Nucleus accumbens (tissue), 56 donors: ENCODE data around the gene DLL3.
"Not testable (repeated sequence)": the region's sequence is repeated elsewhere in the genome, so short reads cannot be mapped to it uniquely, and the experiment has no call there.

Experiments
- DNase-seq, 56 donors: peaks; one replicate each; lab custom pipeline; 2025; lab: John Stamatoyannopoulos, UW

DLL3 gene, protein sequence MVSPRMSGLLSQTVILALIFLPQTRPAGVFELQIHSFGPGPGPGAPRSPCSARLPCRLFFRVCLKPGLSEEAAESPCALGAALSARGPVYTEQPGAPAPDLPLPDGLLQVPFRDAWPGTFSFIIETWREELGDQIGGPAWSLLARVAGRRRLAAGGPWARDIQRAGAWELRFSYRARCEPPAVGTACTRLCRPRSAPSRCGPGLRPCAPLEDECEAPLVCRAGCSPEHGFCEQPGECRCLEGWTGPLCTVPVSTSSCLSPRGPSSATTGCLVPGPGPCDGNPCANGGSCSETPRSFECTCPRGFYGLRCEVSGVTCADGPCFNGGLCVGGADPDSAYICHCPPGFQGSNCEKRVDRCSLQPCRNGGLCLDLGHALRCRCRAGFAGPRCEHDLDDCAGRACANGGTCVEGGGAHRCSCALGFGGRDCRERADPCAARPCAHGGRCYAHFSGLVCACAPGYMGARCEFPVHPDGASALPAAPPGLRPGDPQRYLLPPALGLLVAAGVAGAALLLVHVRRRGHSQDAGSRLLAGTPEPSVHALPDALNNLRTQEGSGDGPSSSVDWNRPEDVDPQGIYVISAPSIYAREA

DNA sequence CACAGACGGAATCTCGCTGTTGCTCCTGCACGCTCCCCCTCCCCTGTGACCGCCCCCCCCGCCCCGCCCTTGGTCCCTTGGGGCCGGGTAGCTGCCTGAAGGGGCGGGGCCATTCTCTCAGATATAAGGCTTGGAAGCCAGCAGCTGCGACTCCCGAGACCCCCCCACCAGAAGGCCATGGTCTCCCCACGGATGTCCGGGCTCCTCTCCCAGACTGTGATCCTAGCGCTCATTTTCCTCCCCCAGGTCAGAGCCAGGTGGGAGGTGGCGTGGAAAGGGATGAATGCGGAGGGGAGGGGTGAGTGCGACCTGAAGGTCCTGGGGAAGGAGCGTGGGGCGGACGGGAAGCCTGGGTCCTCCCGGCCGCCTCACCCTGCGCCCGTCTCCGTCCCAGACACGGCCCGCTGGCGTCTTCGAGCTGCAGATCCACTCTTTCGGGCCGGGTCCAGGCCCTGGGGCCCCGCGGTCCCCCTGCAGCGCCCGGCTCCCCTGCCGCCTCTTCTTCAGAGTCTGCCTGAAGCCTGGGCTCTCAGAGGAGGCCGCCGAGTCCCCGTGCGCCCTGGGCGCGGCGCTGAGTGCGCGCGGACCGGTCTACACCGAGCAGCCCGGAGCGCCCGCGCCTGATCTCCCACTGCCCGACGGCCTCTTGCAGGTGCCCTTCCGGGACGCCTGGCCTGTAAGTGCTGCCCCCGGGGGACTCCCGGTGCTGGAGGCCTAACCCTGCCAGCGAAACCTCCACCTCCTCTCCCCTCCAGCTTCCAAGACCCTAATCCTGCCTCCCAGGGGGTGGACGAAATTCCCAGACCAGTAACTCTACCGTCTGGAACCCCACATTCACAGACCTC, at the start of gene DLL3:
Gene DLL3 (plus strand): TSS at position 150 of the 845 bp plus-strand sequence. CDS start 28 bp downstream, at position 178.
- peak in 4 of 56 donors; percentile 3 to 43 (median 22) for DNase-seq

DNA sequence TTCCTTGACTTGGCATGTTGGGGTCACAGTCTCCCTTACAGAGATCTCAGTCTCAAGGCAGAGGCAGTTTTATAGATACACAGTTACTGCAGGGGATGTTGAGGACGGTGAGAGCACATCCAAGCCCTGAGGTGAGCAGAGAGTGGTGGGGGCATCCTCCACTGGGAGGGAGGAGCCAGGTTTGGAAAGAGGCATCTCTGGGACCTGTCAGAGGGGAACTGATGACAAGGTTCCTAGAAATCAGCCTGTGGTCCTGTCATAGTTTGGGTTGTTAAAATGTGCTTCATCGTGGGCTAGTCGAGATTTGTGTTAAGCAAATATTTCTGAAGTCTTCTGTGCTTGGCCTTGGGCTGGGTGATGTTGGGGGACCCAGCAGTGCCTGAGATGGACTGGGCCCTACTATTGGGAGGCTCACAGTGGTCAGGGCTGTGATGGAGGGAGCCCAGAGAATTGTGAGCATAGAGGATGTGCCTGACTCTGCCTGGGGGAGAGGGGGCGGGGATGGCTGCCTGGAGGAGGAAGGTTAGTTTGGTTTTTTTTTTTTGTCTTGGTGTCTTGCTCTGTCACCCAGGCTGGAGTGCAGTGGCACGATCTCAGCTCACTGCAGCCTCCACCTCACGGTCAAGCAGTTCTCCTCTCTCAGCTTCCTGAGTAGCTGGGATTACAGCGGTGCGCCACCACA, 49.5 kb upstream of the DLL3 start:
- DNase-seq: no peak

DNA sequence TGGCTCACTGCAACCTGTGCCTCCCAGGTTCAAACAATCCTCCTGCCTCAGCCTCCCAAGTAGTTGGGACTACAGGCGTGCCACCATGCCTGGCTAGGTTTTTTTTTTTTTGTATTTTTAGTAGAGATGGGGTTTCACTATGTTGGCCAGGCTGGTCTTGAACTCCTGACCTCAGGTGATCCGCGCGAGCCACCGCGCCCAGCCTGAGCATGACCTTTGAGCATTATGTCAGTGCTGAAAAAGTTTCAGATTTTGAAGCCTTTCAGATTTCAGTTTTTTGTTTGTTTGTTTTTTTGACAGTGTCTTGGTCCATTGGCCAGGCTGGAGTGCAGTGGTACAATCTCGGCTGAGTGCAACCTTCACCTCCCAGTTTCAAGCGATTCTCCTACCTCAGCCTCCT, 47.5 kb upstream of the DLL3 start:
- not testable (repeated sequence) for DNase-seq

DNA sequence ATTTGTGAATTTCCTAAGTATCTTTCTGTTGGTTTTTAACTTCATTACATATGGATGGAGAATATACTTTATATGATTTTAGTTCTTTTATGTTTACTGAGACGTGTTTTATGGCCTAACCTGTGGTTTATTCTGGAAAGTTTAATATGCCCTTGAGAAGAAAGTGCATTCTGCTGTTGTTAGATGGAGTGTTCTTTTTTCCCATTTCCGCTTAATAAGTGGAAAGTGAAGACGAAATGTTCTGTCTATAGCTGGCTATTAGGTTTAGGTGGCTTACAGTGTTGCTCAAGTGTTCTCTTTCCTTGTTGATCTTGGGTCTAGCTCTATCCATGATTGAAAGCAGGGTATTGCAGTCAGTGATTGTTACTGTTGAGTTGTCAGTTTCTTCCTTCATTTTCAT, 35.3 kb upstream of the DLL3 start:
- no peak for DNase-seq

DNA sequence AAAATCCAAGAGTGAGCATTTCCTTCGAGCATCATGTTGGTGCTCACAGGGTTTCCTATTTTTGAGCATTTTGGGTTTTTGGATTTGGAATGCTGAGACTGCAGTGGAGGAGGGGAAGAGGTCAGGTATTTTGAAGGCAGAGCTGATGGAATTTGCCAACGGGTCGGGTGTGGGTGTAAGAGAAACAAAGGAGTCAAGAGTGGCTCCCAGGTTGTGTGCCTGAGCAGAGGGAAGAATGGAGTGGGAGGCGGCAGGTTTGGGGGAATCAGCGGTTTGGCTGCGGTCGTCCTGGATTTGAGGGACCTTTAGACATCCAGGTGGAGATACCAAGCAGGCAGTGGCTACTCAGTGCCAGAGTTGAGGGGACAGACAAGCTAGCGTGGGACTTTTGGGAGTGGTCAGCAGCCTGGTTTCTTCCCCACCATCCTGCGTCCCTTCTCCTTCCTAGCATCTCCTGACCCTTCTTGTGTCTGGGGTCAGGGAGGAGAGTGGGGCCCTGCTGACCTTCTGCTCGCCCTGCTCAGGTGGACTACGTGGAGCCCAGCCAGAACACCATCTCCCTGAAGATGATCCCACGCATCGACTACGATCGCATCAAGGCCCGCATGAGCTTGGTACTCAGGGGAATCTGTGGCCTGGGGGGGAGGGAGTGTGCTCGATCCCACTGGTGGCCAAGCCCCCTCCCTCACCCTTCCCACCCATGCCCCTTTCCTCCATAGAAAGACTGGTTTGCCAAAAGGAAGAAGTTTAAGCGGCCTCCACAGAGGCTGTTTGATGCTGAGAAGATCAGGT, 32.6 kb upstream of the DLL3 start:
- DNase-seq: peak in 2 of 56 donors; percentile 5 to 6

DNA sequence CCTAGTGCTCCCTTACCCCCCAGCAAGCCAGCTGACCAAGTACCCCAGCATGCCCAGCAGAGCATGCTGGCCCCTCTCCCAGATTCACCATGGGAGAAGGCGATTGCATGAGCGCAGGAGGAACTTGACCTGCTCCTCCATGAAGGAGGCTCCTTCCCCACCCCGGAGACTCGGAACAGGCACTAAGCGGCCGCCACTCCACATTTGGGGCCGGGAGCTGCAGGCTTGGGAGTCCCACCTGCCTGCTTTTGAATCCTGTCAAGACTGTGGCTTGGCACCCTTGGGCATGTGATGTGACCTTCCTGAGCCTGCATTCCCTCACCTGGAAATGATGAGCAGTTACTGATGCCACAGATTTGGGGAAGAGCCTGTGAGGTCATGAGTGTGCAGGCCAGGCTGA, 30.8 kb upstream of the DLL3 start:
- no peak for DNase-seq

DNA sequence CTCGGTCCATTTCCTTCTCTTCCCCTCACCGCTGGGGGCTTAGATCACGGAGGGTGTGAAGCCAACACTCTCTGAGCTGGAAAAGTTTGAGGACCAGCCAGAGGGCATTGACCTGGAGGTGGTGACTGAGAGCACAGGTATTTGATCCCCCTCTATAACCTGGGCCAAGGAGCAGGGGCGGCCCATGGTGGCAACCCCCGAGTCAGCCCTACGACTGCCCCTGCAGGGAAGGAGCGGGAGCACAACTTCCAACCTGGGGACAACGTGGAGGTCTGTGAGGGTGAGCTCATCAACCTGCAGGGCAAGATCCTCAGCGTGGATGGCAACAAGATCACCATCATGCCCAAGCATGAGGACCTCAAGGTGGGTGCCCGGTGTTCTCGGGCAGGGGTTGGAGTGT, 29.7 kb upstream of the DLL3 start:
- no peak for DNase-seq

DNA sequence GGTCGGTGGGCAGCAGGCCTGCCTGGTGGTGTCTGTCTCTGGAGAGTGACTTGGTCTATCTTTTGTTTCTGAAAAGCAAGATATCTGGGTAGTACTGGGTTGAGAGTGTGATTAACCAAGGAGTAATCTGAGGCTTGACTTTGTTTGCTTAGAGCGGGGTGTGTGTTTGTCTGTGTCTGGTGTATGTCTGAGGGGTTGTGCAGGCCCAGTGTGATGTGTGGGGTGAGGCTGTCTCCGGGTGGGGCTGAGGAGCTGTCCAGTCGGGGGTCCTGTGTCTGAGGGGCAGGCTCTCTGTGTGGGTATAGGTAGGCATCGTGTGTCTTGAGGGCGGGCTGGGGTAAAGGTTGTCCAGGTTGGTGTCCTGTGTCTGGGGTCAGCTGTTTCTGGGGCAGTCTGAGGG, 29.2 kb upstream of the DLL3 start:
- DNase-seq: no peak

DNA sequence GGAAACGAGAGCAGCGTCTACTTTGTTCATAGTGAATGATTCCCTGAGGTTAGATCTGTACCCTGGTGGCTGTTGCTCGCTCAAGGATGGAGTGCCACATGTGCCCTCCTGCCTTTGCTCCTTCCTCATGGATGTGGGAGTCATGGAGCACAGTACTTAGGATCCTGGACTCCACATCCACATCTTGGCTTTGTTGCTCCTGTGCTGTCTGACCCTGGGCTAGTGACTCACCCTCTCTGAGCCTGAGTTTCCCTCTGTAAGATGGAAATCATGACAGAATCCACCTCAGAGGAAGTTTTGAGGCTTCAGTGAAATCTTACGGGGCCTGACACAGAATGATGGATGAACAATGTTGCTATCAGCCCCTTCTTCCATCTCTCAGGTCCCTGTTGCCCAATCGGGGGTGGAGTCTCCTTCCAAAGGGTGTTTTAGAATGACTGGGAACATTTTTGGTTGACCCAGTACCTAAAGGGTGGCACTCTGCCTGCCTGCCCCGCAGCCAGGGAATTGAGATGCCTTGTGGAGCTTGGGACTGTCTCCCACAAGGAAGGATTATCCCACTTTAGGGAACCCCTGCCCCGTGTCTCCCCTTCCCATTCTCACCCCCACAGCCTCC, 27.9 kb upstream of the DLL3 start:
- no peak for DNase-seq

DNA sequence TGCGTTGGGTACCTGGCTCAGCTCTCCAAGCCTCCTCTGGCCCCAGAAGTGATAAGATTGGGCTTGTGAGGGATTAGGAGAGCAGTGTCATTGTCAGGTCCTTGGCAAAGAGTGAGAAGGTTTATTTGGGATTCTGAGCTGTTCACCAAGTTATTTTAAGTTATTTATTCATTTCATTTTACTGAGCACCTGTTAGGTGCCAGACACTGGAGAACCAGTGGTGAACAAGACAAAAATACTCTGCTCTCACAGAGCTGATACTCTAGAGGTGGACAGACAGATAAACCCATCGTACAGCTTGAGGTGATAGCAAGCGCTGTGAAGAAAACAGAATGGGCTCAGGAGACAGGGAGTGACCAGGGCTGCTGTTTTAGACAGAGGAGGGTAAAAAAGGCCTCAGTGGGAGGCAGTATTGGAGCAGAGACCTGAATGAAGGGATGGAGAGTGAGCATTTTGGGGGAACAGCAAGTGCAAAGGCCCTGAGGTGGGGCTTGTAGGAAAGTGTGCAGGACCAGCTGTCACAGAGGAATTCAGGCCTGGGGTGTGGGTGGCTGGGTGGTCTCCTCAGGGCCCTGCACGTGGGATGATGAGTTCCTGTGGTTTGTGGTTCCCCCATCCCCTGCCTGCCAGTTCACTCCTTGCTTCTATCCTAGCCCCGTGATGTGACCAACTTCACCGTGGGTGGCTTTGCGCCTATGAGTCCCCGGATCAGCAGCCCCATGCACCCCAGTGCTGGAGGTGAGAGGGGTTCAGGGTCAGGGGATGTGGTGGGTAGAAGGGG, 26.8 kb upstream of the DLL3 start:
- DNase-seq: no peak

DNA sequence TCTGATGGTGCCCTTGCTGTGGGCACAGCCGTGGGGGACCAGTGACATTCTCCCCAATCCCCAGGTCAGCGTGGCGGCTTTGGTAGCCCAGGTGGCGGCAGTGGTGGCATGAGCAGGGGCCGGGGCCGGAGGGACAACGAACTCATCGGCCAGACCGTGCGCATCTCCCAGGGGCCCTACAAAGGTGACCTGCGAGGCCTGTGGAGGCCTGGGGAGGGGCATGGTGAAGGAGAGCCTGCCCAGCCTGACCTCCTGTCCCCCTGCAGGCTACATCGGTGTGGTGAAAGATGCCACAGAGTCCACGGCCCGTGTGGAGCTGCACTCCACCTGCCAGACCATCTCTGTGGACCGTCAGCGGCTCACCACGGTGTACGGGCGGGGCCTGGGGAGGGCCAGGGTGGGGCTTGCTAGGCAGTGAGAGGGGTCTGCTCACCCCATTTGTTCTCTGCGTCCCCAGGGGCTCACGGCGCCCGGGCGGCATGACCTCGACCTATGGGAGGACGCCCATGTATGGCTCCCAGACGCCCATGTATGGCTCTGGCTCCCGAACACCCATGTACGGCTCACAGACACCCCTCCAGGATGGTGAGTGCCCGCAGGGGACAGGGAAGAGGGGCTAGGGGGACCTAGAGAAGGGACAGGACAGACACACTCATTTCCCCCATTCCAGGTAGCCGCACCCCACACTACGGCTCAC, 25.9 kb upstream of the DLL3 start:
- DNase-seq: no peak

DNA sequence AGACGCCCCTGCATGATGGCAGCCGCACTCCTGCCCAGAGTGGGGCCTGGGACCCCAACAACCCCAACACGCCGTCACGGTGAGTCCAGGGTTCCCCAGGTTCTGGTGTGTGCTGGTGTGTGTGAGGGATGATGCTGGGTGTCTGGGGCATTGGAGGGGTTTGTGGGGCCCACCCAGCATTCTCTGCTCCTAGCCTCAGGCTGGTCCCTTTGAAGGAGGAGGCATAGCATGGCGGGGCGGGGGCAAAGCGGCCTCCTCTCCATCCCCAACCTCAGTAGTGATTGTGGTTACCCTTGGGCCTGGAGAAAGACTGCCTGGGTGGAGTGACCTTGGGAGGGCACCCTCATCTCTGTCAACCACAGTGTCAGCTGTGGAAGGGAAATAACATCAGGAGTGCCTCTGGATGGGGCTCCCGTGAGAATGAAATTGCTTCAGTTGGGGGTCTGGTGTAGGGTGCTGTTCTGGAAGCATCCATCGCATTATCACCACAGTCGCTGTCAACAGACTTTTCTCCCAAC, 25.2 kb upstream of the DLL3 start:
- no peak for DNase-seq

DNA sequence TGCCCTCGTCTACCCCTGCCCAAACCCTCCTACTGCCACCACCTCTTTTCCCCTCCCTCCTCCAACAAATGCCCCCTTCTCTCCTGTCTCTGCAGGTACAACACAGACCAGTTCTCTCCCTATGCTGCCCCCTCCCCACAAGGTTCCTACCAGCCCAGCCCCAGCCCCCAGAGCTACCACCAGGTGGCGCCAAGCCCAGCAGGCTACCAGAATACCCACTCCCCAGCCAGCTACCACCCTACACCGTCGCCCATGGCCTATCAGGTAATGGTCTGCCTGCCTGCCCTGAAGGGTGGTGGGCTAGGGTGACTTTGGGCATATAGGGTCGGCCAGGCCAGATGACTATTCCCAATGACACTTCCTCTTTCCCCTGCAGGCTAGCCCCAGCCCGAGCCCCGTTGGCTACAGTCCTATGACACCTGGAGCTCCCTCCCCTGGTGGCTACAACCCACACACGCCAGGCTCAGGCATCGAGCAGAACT, 24.6 kb upstream of the DLL3 start:
- DNase-seq: peak in 34 of 56 donors; percentile 1 to 65 (median 12)

DNA sequence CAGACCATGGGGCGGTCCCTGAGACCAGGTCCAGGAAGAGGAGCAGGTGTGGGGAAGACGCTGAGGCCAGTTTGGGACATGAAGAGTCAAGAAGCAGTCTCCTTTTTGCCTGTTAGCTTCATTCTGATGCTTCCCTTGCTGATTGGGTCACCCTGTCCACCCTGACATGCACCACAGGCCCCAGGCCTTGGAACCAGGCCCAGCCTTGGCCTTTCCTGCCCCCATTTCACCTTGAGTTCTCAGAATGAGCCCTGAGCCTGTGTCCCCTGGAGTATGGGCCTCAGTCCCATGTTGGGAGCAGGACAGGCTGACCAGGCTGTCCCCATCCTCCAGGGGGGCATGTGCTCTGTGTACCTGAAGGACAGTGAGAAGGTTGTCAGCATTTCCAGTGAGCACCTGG, 23.0 kb upstream of the DLL3 start:
- DNase-seq: no peak

DNA sequence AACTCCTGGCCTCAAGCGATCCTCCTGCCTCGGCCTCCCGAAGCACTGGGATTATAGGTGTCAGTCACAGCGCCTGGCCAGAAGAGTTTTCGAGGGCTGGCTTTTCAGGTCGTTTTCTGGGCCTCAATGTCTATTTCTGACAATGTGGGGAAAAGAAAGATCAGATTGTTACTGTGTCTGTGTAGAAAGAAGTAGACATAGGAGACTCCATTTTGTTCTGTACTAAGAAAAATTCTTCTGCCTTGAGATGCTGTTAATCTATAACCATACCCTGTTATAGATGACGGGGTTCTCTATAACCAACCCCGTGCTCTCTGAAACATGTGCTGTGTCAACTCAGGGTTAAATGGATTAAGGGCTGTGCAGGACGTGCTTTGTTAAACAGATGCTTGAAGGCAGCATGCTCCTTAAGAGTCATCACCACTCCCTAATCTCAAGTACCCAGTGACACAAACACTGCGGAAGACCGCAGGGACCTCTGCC, 19.4 kb upstream of the DLL3 start:
- not testable (repeated sequence) for DNase-seq

DNA sequence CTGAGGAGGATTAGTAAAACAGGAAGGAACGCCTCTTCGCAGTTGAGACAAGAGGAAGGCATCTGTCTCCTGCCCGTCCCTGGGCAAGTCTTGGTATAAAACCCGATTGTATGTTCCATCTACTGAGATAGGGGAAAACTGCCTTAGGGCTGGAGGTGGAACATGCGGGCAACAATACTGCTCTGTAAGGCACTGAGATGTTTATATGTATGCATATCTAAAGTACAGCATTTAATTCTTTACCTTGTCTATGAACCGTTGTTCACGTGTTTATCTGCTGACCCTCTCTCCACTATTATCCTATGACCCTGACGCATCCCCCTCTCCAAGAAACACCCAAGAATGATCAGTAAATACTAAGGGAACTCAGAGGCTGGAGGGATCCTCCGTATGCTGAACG, 18.8 kb upstream of the DLL3 start:
- no peak for DNase-seq
